Stimulated activated CD4-positive, alpha-beta T cell treated with anti-CD3 and anti-CD28 coated beads, Interleukin-1b, Interleukin-23, amount 100 ng/mL, for 24 hours (primary cell): ENCODE measurements around the gene TSNAX.
"Not testable (repeated sequence)": the region's sequence is repeated elsewhere in the genome, so short reads cannot be mapped to it uniquely, and the experiment has no call there.

Experiments used
- DNase-seq, 4 experiments: peaks; one replicate each; pipeline ENCODE4 v3.0.0-alpha.2; 2020; ENCODE audit warnings: low read depth in 4 of 4, low spot score in 1 of 4

The TSNAX gene

DNA sequence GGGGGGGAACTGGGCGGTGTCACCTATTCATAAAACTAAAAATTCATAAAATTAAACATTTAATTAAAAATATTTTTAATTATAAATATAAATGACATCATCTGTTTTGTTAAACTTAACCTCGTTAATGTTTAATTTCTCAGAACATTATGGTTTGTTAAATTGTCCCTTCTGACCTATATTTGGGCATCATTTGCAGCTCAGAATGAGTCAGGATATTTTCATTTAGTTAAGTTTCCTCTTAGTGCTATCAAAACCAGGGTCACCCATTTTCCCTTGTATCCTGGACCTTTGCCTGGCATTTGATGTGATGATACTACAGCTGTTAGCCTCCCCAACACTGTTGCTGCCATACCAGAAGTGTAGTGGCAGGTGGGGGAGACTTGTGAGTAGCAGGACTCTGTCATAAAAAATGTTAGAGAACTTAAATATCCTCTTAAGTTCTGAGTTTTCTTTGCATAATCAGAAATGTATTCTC, 30.3 kb downstream of the TSNAX start:
- no peak for DNase-seq

DNA sequence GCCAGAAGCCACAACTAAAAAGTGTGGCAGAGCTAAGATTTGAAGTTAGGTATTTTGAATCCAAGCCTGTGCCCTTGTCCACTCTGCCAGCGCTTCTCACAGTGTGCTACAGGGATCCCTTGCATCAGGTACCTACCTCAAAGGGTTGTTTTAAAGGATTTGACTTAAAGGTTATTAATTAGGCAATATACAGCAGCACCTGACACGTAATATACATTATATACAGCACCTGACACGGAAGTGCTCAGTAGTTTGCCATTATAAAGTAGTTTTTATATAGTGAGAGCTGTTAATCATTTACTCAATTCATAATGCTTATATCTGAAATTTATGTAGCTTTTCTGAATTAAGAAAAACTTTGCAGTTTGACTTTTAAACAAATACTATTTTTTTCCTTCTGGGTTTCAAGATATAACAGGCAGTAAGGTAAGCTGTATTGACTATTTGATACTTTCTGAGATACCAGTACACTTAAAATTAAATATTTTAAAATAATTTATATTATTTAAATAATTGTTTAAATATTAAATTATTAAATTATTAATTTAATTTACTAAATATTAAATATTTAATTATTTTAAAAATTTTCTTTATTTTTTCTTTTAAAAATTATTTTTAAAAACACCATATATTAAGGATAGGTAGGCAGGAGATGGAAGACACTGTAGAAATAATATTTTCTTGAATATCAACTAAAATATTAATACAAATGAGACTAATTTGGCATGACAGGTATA, 33.3 kb downstream of the TSNAX start:
- DNase-seq = no peak

DNA sequence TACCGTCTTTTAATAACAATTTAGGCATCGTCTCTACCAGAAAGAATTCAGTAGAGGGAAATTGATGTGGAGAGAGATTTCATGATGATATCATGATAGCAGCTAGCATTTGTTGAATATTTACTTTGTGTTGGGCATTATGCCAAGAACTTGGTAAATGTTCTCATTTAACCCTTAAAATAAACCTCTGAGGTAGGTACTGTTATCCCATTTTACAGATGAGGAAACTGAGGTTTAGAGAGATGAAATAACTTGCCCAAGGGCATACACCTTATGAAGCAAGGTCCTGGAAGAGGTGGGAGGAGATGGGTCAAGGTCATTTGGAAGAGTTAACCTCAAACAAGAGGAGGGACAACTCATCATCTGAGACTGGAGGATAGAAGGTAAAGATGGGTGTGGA, 34.8 kb downstream of the TSNAX start:
- DNase-seq = no peak

DNA sequence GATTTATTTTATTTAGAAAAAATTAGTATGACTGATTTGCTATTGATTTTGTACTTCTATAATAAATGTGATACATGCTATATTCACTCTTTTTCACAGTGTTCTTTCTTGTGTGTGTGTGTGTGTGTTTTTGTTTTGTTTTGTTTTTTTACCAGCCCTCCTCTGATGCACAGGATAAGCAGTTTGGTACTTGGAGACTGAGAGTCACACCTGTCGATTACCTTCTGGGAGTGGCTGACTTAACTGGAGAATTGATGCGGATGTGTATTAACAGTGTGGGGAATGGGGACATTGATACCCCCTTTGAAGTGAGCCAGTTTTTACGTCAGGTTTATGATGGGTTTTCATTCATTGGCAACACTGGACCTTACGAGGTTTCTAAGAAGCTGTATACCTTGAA, 35.9 kb downstream of the TSNAX start:
- DNase-seq = no peak

DNA sequence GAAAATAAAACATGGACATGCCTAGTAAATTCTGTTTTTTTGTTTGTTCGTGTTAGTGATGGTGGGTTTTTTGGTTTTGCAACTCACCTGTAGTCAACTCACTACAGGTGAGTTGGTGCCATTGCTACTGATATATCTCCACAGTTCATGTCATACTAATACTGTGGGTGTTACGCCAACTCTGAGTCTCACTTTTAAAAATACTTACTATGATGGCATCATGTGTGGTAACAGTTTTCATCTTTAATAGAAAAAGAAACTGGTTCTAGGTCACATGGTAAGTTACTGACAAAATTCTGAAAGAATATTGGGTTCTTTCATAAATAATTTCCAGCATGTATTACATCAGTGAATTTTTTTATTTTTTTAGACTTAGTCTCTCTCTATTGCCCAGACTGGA, 38.0 kb downstream of the TSNAX start:
- DNase-seq = no peak

DNA sequence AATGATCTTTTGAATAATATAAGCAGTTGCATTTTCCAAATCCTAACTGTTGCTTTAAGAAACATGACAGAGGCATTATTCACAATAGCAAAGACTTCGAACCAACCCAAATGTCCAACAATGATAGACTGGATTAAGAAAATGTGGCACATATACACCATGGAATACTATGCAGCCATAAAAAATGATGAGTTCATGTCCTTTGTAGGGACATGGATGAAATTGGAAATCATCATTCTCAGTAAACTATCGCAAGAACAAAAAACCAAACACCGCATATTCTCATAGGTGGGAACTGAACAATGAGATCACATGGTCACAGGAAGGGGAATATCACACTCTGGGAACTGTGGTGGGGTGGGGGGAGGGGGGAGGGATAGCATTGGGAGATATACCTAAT, 41.8 kb downstream of the TSNAX start:
- not testable (repeated sequence) for DNase-seq

DNA sequence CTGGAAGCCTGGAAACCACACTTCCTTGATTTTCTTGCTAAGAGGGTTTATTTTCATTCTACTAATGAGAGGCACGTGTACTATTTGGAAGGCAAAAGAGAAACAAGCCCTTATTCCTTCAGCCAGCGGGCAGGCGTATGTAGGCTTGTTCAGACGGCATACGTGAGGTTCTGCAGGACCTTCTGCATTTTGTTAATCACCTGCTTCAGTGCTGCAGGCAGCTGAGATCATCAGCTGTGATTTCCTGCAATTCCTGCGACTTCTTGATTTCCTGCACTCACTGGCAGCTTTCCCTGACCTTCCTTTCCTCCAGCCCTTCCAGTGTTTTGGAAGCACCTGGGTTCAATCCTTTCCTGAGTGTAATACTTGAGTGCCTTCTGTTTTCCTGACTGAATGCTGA, 43.4 kb downstream of the TSNAX start:
- no peak for DNase-seq

DNA sequence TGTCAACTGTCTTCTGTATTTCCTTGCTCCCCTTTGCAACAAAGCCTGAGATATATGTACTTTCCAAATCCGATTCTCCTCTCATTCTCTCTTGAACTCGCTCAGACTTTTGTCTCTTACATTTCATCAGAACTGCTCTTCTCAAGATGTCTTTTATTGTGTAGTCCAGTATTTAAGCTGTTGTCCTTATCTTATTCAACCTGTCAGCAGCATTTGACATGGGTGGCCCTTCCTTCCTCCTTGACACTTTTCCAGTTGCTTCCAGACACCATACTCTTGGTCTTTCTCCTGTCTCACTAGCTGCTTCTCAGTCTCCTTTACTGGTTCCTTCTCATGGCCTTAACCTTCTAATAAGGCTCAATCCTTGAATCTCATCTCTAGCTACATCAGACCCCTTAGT, 47.0 kb downstream of the TSNAX start:
- no peak for DNase-seq

DNA sequence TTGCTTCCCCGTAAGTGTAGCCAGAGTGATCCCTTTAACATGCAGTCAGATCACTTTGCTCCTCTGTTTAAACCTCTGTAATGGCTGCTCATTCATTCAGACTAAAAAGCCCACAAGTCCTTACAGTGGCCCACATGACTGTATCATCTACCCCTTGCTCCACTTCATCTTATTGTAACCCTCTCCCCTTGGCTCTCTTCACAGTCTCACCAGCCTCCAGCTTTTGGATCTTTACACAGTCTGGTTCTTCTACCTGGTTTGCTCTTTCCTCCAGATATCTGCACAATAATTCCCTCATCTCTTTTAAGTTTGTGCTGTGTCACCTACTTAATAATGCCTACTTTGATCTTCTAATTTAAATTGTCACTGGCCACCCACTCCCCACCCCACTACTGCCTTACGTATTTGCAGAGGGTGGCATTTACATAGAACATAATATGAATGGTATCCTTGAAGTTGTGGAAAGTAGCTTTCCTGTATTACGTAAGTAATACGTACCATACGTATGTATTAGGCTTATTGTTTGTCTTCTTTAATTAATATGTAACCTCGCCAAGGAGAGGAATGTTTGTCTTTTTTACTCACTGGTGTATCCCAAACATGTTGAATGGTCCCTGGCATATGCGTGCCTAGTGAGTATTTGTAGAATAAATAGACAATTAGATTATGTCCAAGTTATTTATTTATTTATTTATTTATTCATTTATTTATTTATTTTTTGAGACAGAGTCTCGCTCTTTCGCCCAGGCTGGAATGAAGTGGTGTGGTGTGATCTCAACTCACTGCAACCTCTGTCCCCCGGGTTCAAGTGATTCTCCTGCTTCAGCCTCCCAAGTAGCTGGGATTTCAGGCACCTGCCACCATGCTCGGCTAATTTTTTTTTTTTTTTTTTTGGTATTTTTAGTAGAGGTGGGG, 48.6 kb downstream of the TSNAX start:
- no peak for DNase-seq

DNA sequence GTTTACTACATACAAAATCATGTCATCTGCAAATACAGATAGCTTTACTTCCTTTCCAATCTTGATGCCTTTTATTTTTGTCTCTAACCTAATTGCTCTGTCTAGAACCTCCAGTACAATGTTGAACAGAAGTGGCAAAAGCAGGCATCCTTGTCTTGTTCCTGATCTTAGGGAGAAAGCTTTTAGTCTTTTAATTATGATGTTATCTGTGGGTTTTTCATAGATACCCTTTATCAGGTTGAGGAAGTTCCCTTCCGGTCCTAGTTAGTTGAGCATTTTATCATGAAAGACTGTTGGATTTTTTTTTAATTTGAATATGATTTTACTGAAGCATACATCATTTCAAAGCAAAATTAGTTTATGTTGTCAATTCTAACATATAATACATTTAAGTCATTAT, 52.4 kb downstream of the TSNAX start:
- DNase-seq = no peak

DNA sequence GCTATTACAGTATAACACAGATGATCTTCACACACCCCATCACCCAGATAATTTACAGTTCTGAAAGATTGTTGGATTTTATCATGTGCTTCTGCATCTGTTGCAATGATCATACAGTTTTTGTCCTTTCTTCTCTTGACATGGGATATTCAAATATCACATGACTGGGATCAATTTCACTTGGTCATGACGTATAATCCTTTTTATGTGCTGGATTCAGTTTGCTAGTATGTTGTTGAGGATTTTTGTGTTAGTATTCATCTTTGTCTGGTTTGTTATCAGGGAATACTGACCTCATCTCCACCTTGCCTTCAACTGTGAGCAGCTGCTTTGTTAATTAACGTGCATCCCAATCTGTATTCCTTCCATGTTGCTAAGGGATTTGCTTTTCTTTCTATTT, 53.4 kb downstream of the TSNAX start:
- no peak for DNase-seq

DNA sequence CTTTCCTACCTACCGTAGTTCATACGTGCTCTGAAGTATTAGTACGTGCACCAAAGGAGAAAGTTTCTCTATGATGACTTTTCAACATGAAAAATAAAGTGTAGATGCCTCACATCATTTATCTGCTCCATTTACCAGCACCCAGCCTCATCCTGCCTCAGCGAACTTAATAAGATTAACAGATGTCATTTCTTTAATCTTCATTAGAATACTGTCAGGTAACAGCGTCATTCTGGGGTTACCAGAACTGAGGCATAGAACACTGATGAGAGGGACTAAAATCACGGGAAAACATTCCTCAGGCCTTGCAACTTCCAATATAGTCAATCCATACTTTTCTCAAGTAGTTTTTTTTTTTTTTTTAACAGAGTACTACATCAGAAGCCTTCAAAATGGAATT, 54.9 kb downstream of the TSNAX start:
- no peak for DNase-seq

DNA sequence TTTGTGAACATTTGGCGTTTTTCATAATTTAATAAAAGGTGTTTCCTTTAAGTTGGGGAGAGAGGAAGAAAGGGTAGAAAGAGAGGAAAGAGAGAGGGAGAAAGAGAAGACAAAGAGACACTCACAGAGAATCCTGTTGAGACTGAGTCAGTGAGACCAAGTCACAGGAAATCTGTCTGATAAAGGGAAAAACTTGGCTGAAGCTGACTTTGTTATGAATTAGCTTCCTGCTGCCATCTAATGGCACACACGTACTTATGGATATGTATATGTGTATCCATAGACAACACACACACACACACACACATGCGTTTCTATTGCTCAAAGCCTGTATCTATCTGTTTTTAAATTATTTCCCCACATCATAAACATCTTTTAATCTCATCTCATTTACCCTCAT, 55.6 kb downstream of the TSNAX start:
- DNase-seq = no peak

DNA sequence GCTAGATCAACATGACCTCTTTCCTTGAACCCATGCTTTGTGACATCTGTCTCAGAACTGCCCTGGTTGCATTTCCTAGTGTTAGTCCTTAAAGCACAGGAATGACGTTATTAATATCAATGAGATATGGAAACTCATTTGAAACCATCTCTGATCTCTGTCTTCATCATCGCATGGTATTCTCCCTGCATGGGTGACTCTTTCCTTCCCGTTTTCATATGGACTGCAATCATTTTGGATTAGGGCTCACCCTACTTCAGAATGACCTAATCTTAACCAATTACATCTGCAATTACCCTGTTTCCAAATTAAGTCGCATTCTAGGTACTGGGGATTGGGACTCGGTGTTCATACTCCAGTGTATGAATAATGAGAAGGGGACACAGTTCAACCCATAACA, 56.5 kb downstream of the TSNAX start:
- no peak for DNase-seq

DNA sequence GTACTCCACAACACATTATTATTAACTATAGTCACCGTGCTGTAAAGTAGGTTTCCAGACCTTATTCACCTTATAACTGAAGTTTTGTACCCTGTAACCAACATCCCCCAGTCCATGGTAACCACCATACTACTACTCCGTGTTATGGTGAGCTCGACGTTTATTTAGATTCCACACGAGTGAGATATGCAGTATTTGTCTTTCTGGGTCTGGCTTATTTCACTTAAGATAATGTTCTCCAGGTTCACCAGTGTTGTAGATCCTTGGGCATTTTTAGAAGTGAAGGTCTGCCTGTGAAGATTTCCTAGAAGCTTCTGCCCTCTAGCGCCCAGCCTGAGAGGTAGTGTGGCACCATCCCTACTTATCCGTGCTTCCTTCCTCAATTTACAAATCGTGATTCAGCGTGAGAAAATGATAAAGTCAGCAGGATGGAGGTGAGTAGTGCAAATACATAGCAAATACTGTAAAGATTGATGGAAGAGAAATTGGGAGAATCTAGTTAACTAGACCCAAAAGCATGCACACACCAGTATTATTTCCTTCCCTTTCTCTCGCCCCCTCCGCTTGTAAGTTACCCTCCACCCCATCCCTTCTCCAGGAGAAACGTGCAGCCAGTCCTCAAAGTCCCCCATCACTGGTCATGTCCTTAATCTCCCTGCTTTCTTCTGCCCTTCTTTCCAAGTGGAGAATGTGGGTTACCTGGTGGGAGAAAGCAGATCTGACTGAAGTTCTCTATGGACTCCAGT, 62.2 kb downstream of the TSNAX start:
- DNase-seq = no peak

DNA sequence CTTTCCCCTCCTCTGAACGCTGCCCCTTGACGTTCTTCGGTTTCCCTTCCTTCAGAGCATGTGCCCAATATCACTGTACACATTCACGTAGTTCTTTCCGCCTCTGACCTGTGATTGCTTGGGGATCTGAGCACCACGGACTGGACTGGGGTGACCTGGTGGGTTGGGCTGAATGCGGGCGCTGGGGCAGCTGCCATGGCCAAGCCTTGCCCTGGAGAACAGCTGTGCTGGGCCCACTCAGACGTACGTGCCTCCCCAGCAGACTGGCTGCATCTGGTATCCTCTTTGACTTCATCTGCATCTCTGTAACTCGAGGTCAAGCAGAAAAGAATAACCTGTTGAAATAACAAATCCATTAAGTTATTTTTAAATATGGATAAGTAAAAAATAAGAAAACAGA, 63.0 kb downstream of the TSNAX start:
- DNase-seq = no peak

DNA sequence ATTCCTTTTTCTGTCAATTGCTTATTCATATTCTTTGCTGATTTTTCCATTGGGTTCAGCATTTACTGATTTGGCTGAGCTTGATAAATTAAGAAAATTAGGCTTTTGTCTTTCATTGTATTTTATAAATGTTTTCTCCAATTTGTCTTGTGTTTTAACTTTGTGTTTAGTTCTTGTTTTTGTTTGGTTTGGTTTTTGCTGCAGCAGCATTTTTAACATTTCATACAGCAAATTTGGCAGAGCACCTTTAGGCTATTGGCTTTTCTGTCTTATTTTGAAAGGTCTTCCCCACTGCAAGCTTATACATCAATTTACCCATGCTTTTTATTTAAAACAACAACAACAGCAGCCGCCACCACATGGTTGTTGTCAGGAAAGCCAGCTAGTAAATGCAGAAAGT, 64.3 kb downstream of the TSNAX start:
- DNase-seq = no peak

DNA sequence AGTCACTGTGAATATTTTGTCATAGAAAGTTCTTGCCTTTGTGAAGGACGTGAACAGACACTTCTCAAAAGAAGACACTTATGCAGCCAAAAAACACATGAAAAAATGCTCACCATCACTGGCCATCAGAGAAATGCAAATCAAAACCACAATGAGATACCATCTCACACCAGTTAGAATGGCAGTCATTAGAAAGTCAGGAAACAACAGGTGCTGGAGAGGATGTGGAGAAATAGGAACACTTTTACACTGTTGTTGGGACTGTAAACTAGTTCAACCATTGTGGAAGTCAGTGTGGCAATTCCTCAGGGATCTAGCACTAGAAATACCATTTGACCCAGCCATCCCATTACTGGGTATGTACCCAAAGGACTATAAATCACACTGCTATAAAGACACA, 64.8 kb downstream of the TSNAX start:
- DNase-seq = not testable (repeated sequence)

DNA sequence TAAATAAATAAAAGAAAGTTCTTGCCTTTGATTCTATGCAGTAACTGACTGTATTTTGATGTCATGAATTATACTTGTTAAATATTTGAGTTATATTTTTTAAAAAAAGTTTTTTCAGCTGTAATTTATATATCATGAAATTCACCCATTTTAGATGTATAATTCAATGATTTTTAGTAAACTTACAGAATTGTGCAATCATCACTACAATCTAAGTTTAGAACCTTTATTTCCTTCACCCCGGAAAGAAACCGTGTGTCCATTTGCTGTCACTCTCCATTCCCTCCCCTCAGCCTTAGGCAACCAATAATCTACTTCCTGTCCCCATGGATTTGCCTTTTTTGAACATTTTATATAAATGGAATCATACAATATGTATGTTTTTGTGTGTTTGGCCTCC, 65.7 kb downstream of the TSNAX start:
- no peak for DNase-seq

DNA sequence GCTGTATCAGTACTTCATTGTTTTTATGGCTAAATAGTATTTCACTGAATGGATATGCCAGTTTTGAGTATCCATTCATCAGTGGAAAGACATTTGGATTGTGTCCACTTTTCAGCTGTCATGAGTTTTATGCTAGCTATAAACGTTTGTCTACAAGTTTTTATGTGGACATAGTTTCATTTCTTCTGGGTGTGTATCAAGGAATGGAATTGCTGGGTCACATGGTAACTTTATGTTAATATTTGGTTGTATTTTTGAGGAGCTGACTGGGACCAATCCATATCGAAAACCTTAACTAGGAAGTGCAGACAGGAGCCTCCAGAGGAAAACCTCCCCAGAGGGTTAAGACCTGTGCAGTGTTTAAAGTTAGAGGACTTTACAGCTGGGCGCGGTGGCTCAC, 66.3 kb downstream of the TSNAX start:
- DNase-seq = no peak

DNA sequence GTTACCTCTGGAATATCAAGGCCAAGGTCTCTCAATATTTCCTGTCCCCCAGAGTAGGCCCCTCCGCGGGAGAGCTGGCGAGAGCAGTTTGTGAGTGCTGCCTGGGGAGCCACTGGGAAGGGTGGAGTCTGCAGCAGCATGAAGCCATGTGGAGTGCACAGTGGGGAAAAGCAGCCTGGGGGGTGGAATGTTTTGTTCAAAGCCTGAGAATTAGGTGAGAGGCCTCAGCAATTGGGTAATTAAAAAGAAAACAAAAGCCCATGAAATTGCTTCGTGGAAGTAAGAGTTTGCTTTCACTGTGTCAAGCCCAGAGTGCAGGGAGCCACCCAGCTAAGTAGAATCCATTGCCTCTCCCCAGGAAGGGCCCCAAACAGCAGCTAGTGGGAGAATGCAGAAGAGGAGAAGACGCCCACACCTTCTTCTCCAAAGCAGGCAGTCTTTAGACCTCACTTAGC, 67.9 kb downstream of the TSNAX start:
- DNase-seq = no peak

DNA sequence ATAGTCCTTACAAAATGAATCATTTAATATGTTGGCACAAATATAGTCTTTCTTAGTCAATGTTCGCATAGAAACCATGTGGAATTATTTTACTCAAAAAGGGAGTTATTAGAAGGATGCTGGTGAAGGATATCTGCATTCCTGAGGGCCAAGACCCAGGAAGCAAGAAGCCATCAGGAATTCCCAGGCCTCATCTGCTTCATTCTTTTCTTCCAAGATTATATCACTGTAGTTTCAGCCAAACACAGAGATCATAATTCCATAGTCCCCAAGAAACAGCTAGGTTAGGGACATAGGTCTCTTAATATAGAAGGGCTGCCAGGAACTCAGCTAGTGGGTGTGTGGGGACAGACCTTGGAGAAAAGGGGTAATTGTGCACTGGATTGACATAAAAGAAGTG, 69.5 kb downstream of the TSNAX start:
- no peak for DNase-seq
